HG02973 (cell line): ENCODE results near the gene NBPF9.
"Not testable (repeated sequence)": the region's sequence is repeated elsewhere in the genome, so short reads cannot be mapped to it uniquely, and the experiment has no call there.

ENCODE experiments used
- ATAC-seq: cut with Tn5 transposase; IDR thresholded peaks from one replicate; pipeline ENCODE4 v1.9.1; 2021; ENCODE audit warnings: moderate library complexity; ENCODE audit not compliant: unreplicated experiment

NBPF9 gene

GRCh38 chr1:149103109-149104081 lies at the start of gene NBPF9:
Gene NBPF9, minus strand, starts transcription at chr1:149103551. Its CDS starts 21,412 bp downstream, at chr1:149082139.
- peak; percentile 93 for ATAC-seq

DNA sequence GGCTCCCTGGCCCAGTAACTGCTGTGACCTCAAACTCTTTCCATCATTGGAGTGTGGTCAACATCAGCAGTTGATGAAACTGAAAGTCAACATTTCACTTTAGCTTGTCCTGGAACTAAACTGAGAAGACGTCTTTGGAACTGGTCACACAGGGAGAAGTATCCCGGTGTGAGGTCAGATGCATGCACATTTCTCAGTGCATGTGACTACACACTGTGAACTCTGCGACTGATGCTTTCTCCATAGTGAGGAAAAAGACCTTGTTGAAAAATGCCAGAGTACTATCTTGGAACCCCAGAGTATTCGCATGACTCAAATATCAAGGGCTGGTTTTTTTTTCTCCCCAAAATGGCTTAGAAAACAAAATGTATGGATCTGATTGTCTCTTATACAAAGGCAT lies 46.6 kb upstream of the NBPF9 start:
- not testable (repeated sequence) for ATAC-seq

GRCh38 chr1:149137585-149137984 lies 34.2 kb upstream of the NBPF9 start:
- ATAC-seq: not testable (repeated sequence)

DNA sequence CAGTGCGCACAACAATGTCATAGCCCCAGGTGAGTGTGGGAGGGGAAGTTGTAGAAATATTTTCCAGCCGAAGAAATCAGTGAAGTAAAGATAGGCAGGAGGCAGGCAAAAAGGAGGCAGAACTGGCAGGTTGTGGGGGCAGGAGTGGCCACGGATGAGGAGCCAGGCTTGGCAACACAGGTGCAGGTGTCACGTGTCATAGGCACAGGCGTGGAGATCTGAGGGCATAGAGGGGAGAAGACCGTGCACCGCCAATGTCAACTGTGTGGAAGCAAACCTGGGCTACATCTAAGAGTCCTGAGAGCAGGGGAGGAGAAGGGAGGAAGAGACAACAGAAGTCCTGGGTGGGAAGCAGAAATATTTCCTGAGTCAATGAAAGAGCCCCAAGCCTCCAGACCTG lies 27.6 kb upstream of the NBPF9 start:
- ATAC-seq: not testable (repeated sequence)

DNA sequence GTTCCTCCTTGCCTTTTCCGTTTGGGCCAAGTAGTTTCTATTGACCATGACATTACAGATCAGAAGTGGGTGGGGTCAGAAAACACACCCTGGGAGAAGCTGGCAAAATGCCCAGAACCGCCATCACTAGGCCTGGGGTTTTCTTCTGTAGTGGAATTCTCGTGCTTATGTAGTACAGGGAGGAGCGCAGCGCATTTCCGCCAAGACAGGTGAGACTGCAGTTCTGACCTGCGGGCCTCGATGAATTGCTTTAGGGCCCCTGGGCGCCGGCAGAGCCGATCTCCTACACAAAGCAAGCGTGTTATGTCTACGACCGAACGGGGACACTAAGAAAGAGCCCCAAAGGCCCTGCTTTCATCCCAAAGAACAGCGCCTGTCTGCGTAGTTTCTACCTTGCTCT lies 25.9 kb upstream of the NBPF9 start:
- not testable (repeated sequence) for ATAC-seq

GRCh38 chr1:149126555-149127145 lies 23.3 kb upstream of the NBPF9 start:
- not testable (repeated sequence) for ATAC-seq

DNA sequence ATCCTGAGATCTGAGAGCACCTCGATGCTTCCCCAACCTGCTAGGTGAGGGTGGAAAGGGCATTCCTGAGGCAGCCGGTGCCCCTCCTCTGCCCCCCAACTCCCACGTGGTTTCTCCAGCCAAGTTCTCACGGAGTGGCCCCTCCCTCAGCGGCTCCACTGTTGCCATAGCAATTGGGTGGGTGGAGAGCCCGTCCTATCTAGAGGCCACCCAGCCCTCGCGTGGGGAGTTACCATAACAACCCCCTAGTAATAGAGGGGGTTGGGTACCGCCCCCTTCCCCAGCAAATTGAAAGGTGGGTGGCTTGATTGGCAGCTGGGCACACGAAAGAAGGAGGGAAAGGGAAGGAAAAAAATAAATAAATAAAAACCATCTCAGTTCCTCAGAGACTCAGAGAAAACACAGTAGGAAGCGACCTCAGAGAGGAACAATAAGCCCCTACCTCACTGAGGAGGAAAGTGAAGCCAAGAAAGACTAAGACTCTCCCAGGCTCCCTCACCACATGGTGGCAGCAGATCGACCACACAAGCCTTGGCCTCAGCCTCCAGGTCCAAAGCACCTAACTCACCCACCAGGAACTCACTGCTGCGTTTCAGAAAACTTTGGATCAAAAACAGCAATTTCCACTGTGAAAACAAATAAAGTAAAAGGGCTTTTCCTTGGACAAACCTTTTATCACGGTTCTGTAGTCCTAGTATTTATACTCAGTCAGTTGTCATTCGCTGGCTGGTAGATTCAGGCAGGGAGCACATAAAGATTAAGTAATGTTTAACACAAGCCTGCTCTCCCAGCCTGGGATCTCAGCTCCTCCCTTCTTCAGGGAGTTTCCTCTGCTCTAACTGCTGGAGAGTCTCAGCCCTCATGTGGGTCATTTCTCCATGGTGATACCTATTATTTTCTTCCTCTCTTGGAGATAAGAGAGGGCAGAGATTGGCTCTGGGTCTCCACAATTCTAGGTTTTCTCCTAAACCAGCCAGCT lies 20.9 kb upstream of the NBPF9 start:
- not testable (repeated sequence) for ATAC-seq

GRCh38 chr1:149112828-149113227 lies 9.5 kb upstream of the NBPF9 start:
- not testable (repeated sequence) for ATAC-seq

DNA sequence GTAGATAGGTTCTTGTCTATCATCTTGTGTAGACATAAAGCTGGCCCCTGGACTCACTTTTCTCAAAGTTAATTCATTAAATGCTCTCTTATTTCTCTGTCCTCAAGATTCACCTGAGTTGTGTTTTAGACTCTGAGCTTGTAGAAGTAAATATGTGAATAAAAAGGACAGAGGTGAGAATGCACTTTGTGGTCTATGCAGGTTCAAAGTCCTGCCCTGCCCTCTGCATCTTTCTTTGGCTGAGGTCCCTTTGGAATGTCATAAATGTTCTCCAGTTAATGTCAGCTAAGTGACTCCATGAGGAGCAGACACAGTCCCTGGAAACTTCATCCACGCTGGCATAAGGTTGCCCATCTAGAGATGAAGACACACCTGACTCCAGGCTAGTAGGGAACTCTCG lies 7.0 kb upstream of the NBPF9 start:
- not testable (repeated sequence) for ATAC-seq

DNA sequence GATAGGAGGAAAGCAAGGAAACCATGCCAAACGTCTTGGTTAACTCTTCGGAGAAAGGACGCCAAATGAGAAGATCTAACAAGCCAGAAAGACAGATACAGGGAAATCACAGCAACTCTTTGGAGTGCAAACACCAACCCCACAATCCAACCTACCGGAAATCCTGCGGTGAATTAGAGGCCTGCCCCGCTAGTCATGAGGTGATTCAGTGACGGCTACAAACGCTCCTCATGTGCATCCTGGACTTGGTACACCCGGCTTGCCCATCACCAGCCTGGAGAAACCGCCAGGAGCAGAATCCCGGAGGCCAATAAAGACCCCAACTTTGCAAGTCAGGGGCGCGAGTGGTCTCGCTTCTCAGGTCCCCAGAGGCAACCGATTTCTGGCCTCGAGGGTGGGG lies 777 bp downstream of the NBPF9 start:
- not testable (repeated sequence) for ATAC-seq

DNA sequence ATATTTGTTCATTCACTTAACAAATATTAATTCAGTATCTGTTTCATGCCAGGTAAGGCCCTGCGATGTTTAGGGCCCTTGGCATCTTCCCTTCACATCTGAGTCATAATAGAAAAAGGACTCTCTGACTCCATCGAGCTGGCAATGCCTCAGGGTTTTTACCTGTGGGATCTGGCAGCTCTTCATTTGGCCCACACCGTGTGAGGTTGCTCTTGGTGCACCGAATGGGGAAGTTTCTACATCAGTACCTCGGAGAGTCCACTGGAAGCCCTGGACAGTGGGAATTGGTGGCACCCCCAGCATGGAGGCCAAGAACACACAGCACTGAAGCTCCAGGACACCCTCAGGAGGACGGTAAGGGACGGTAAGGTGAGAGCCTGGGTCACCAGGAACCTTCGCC lies 5.1 kb downstream of the NBPF9 start:
- ATAC-seq: not testable (repeated sequence)

- ATAC-seq: not testable (repeated sequence)
These were observed 10.2 kb downstream of the NBPF9 start for GRCh38 chr1:149093155-149093554.

- ATAC-seq: not testable (repeated sequence)
These were observed 27.7 kb downstream of the NBPF9 start for GRCh38 chr1:149075505-149076127.

DNA sequence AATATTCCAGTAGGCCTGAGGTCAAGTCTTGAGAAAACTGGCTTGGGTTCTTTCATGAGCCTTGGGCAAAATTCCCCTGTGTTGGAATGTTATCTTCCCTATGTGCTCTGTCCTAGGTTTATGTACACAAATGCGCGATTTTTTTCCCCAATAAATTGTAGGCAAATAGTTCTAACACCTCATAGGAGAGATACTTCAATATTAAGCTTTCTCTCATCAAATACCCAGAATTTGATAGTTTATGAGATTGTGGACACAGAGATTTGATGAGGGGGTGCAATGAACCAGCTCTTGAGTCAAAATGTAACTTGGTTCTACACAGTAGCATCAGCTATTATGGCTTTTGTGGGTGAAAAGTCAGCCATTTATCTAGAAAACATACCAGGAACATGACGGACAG lies 38.7 kb downstream of the NBPF9 start:
- not testable (repeated sequence) for ATAC-seq

GRCh38 chr1:149043056-149043455 lies 60.3 kb downstream of the NBPF9 start:
- not testable (repeated sequence) for ATAC-seq

DNA sequence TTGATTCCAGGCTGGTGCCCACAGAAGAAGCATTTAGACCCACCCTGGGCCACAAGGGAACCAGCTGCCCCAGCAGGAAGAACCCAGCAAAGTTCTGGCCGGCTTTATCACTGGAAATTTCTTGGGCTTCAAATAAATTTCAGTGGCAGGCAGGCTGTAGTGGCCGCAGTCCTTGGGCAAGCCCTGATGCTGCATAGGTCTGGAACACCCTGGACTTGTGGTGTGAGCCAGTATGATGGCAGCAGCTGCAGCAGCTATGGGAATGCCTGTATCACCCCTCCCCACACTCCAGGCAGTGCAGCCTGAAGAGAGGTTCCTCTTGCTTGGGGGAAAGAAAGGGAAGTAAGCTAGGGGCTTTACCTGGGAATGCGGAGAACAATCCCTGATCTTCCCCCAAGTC lies 69.4 kb downstream of the NBPF9 start:
- ATAC-seq: not testable (repeated sequence)

GRCh38 chr1:149024327-149024726 lies 79.0 kb downstream of the NBPF9 start:
- ATAC-seq: not testable (repeated sequence)

DNA sequence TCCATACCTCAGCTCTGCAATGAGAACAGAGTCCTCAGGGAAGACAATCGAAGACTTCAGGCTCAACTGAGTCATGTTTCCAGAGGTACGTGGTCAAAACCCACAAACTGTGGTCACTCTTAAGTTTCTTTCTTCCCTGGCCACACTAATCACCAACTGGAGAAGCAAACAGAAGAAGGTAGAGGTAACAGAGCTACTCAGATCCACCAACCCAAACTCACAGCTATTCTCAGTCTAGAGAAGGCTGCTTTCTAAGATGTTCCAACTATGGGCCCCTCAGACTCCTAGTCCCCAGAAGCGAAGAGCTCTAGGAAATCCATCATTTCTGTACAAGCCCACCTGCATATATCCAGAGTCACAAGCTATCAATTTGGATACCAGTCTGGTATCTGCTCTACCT lies 84.8 kb downstream of the NBPF9 start:
- not testable (repeated sequence) for ATAC-seq

GRCh38 chr1:149016626-149017025 lies 86.7 kb downstream of the NBPF9 start:
- not testable (repeated sequence) for ATAC-seq

GRCh38 chr1:149015522-149015921 lies 87.8 kb downstream of the NBPF9 start:
- ATAC-seq: not testable (repeated sequence)
